ENCODE data around the gene CHST15.
A peak's percentile ranks its signal among the peaks of the same experiment; 100 is the strongest.

CHST15 gene

GRCh38 chr10:123994417-123995081, 98.8 kb downstream of the CHST15 start:
- peak; percentile 91 for DNase-seq

- no peak for DNase-seq
Observed at GRCh38 chr10:123993534-123994416, 99.6 kb downstream of the CHST15 start.

GRCh38 chr10:123991611-123992570, 101.5 kb downstream of the CHST15 start:
- peak; percentile 15 for DNase-seq

- DNase-seq, result no peak
Observed at GRCh38 chr10:123990889-123991288, 102.5 kb downstream of the CHST15 start.

GRCh38 chr10:123988694-123989093, 104.7 kb downstream of the CHST15 start:
- no peak for DNase-seq

- no peak for DNase-seq
Observed at GRCh38 chr10:123986736-123987135, 106.7 kb downstream of the CHST15 start.

- DNase-seq, result peak; percentile 11
Observed at GRCh38 chr10:123974406-123974805, 119.0 kb downstream of the CHST15 start.

GRCh38 chr10:123972481-123973401, 120.7 kb downstream of the CHST15 start:
- DNase-seq, result no peak

GRCh38 chr10:123970927-123971286, 122.5 kb downstream of the CHST15 start:
- DNase-seq, result no peak

GRCh38 chr10:123970207-123970926, 123.0 kb downstream of the CHST15 start:
- DNase-seq, result no peak

GRCh38 chr10:123967626-123968243, 125.7 kb downstream of the CHST15 start:
- peak; percentile 64 for DNase-seq

GRCh38 chr10:123966896-123967231, 126.5 kb downstream of the CHST15 start:
- no peak for DNase-seq

- no peak for DNase-seq
Observed at GRCh38 chr10:123965973-123966895, 127.2 kb downstream of the CHST15 start.

- DNase-seq, result no peak
Observed at GRCh38 chr10:123964953-123965352, 128.4 kb downstream of the CHST15 start.

GRCh38 chr10:123962756-123963530, 130.5 kb downstream of the CHST15 start:
- no peak for DNase-seq

GRCh38 chr10:123958241-123958640, 135.2 kb downstream of the CHST15 start:
- DNase-seq, result no peak

All from suppressor macrophage treated with lipopolysaccharide for 4 hours (primary cell).